Lower leg skin (tissue), 3 donors: Measurements from ENCODE around the gene SIN3B.

Experiments
- CTCF ChIP-seq, 3 donors: fragments of 450-650 bp; IDR thresholded peaks; one replicate each; pipeline ENCODE4 v1.5.1; 2016; ENCODE audit warnings: antibody characterized with exemption in 3 of 3, mild to moderate bottlenecking in 3 of 3, moderate library complexity in 2 of 3
- POLR2A ChIP-seq, 2 donors: fragments of 450-650 bp; IDR thresholded peaks; one replicate each; pipeline ENCODE4 v1.6.1; 2016 to 2017; ENCODE audit warnings: antibody characterized with exemption in 2 of 2, mild to moderate bottlenecking in 1 of 2, moderate library complexity in 1 of 2

DNA sequence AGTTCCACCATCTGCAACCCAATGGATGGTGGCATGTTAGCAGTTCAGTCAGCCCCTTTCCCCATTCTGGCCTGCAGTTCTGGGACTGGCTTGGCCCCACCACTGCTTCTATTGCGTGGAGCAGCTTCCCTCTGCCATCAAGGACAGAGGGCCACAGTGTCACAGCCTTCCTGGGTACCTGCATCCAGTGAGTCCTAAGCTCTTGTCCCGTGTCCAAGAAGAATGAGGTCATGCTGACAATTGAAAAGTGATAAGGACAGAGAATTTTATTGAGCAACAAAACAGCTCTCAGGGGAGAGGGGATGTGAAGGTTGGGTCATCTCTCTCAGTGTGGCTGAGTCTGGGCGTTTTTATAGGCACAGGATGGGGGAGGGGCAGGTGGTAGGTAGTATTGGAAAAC lies 33.5 kb upstream of the SIN3B start:
- TF ChIP-seq CTCF (IDR thresholded peaks at IDR 0.05) = no peak
- TF ChIP-seq POLR2A (IDR thresholded peaks at IDR 0.05) = no peak
